Activated CD4-positive, alpha-beta T cell treated with anti-CD3 and anti-CD28 coated beads, Interleukin-2, amount 50 U/mL, for 4 hours (primary cell): ENCODE measurements around the gene ARHGEF28.

Source experiments
- DNase-seq, 2 experiments: peaks; one replicate each; pipeline ENCODE4 v3.0.0-alpha.2; 2020

The ARHGEF28 gene

DNA sequence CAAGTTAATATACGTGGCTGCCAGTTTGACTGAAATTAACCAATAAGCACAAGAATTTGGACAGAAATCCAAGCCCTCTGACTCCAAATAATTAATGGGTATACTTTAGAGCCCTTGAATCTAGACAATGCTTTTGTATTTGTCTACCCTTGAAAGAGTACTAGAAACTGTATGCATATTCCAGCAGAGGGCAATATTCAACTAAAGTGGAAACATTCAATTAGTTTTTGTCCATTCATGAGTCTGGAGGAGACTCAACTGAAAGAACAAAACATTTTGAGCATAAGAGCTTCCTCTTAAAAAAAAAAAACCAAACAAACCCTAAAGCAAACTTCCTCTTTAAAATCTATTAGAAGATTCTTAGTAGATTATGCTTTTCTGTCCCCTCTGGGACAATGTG, 157.8 kb downstream of the ARHGEF28 start:
- DNase-seq = no peak

DNA sequence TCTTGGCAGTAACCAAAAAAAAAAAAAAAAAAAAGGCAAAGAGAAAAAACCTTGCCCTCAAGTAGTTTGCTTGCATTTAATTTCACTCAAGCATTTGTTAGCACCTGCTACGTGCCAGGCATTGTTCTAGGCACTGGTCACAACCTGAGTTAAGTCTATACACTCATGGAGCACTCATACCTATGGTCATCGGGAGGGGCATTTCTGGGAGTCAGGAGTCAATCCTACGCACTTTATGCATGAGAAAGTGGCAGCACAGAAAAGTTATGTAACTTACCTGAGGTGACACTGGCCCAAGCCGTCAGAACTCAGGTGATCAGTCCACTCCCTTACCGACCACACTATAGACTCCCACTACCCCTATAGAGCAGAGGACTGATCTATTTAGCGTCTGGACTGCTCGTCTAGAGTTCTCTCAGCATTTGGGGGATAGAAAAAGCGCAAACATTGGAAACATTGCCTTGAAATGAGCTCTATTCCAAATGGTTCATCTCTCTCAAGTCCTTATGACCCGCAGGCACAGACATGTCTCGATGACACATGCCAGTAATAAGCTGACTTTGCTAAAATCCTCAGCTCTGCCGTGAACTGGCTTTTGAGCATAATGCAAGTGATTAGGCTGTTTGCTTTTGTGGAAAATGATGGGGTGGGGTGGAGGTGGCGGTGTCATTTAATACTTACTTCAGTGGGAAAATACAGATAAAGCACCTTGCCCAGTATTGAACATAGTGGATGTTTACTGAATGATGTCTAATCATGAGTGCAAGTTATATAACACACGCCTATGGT, 160.2 kb downstream of the ARHGEF28 start:
- DNase-seq = no peak

DNA sequence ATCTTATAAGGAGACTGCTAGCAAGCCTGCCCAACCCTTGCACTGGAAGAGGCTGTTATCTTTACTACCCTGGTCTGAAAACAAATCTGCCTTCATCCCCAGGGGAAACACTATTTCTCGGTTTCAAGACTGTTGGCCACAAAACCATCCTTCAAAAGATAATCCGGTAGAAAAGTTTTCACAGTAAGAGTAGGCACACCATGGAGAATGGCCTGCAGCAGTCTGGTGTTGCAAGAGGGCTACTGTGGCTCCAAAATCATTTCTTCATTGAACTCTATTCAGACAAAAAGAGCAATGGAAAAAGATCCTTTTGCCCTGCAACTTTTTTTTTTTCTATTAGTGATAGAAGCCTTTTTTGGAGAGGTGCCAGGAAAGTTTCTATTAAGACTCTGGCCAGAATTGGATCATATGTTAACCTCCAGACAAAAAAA, 163.9 kb downstream of the ARHGEF28 start:
- no peak for DNase-seq

DNA sequence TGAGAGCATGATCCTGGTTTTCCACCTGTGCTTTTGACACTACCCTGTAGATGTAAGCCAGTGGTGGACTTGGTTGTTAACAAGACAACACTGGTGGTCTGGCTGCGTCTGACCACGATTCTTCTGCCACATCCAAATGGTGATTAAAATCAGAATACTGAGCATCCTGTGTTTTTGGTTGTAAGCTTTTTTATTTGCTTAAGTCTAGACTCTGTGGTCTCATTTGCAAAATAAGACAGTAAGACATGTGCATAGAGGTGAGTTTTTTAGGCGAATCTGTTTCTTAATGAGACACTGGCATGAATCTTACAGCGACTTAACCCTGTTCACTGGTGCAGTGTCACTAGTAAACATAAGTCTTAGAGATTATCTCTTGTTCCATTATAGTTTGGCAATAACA, 165.4 kb downstream of the ARHGEF28 start:
- DNase-seq = no peak

DNA sequence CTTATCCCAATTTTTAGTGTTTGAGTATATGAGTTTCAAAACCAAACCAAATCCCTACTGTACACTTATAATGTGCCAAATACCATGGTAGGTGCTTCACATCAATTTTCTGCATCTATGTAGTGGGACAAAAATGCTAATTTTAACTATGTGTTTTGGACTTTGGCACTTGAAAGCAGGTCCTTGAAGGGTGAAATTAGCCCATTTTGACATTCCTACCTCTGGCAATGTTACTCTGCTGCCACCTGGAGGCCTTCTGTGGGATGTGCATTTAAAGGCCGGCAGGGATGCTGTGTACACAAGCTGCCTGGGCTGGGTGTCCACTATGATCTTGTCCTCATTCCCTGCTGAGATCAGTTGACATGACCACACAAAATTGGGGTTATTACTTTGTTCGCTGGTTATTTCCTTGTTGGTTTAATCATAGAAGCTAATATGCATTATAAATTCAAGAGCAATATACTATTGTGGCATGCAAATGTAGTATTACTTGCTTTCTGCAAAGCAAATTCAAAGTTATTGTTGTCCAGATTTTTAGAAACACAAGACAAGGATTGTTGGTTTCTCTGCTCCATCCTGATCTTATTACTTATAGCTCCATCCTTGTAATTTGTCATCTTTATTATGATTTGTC, 166.8 kb downstream of the ARHGEF28 start:
- peak; percentile 29 to 57 for DNase-seq

DNA sequence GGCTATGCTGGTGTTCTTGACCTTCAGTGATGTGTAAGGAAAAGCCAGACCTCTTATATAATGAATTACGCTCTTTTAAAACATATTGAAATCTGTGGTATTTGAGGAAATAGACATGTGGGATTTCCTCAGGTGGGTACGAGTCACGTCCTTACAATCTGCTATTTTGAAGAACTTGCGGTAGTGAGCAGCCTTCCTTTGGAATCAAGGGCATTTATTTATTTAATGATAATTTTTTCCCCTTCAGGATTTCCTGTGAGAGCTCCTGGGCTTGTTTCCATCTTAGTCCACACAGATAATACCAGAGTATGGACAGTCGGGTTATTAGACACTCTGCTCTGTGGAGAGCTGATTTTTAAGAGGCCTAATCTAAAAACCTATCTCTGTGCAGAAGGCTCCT, 167.9 kb downstream of the ARHGEF28 start:
- no peak for DNase-seq

DNA sequence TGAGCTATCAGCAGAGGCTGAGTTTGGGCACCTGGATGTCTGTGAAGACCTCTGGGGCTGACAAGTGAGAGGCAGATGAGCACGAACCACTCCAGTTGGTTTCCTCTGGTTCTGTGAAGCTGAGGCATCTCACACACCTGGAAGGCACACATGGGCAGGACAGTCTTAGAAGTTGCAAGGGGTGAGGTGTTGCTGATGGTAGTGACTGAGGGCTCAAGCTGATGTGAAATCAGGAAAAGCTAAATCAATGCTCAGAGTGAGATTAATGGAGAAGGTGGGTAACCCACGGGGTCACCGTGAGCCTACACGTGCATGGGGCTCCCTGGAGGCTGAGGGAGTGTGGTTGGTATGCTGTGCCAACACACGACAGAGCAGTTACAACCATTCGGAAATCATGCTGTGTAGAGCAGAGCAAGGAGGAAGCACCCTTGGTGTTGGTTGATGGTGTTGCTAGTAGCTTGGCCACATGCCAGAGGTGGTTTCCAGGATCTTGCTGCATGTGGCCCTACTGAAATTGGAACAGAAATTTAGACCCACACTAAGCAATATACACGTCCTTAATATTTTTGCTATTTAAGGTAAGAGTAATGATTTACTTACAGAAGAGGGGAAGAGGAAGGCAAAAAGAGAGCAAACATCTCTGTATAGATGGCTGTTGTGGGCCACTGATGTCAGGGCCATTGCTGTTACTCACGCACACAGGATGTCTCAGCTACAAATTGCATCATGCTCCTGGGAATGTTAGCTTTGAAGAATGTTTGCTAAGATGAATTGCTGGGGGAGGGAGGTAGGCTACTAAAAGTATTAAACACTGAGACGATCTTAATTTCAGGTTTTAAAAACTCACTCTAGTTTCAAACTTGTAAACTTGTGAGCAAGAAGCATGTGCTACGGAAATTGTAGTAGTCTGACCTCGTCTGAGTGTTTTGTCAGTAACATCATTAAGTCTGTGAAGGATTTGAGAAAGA, 170.5 kb downstream of the ARHGEF28 start:
- DNase-seq = no peak

DNA sequence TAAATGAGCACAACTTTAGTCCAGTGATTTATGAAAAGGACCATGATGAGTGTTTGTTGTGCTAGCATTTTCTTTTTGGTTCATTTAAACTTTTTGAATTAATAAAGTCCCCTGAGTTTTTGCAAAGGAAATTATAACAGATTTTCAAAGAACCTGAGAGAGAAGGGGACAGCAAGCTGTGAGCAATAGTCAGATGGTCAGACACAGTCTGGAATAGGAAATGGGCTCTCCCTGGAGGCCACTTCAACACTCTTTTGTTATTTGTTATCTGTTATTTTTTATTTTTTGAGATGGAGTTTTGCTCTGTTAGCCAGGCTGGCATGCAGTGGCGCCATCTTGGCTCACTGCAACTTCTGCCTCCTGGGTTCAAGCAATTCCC, 171.1 kb downstream of the ARHGEF28 start:
- DNase-seq = no peak

DNA sequence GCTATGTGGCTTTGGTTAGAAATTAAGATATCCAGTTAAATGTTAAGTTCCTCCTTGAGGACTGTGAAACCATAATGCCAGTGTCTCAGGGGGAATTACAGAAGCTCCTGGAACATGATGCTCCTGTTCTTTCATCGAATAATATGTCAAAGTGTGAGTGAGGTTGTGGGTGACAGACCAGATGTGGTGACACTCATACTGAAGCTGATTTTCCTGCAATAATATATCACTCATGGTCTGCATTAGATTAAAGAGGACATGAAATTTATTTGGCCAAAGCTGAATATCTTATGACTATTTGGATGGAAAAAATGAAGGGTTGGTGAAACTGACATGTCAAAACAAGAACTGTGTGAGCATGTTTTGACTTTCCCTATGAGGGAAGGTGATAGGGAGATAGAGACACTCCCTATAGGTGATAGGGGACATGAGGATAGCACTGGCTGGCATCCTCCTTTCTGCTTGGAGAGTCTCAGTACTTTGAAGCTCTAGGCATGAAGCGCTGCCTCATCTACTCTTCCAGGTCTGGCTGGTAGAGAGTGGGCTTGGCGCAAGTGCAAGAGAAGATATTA, 173.5 kb downstream of the ARHGEF28 start:
- no peak for DNase-seq

DNA sequence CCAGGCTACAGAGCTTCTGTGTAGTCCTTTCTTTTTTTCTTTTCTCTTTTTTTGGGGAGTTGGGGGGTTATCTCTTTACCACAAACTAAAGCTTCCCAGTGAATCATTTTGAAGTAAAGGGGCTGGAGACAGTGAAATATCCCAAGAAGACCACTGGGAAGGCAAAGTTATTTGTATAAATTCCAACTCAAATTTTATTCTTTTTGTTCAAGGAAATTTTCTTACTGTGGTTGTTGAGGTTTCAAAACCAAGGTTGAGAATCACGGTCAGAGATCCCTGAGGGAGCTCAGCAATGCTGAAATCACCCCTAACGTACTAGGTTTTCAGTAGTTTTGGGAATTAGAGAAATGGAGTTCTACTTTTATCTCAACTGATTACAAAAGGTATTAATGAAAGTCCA, 175.7 kb downstream of the ARHGEF28 start:
- no peak for DNase-seq

DNA sequence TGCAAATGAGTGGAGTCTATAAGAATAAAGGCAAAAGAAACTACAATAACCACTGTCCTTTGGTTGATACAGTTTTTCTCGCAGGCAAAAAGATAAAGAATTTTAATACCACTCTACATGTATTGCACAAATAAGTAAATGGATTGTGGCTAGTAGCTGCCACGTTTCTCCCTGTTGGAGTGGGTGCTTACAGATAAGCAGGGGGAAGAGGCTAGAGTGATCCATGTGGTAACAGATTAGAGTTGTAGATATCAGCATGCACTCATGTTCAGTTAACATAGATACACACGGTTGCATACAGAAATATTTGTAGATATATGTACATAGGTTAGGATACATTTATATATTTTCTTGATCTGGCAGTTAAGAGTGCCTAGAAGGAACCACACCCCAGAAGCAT, 179.5 kb downstream of the ARHGEF28 start:
- no peak for DNase-seq

DNA sequence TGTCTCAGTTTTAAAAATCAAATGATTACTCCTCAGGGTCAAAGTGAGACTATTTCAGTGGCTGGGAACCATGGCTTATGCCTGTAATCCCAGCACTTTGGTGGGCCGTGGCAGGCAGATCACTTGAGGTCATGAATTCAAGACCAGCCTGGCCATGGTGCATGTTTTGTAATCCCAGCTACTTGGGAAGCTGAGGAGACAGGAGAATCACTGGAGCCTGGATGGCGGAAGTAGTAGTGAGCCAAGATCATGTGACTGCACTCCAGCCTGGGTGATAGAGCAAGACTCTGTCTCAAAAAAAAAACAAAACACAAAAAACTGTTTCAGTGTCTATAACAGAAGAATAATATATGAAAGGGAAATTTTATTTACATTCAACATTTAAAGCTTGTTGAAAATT, 182.9 kb downstream of the ARHGEF28 start:
- no peak for DNase-seq

DNA sequence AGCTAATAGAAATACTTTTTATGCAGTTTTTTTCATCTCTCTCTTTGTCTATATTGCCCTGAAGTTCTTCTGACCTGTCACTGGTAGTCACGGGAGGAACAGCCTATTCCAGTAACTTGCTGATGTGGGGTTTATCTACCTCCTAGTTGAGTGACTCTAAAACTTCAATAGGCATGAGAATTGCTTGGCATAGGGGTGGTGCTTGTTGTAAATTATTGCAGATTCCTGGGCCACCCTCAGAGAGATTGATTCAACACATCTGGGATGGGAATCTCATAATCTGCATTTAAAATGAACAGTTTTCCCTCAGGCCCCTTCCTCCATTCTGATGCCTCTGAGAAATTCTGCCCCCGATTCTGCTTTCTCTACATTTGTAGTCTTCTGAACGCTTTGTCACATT, 184.4 kb downstream of the ARHGEF28 start:
- no peak for DNase-seq

DNA sequence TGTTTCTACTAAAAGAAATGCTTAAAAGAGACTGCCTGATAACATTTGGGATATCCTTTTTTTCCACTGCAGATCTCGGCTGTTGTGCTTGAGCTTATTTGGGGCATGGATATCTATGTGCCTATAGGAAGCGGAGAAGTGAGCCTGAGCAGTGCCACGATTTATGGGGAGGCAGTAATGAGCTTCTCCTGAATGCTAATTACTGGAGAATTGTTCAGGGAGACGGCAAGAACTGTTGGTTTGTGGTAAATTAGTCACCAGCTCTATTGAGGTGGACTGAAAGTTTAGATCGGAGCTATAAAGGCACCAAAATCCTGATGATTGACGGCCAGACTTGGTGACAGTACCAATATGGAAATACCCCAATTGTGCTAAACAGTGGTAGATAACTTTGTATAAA, 186.5 kb downstream of the ARHGEF28 start:
- DNase-seq = no peak

DNA sequence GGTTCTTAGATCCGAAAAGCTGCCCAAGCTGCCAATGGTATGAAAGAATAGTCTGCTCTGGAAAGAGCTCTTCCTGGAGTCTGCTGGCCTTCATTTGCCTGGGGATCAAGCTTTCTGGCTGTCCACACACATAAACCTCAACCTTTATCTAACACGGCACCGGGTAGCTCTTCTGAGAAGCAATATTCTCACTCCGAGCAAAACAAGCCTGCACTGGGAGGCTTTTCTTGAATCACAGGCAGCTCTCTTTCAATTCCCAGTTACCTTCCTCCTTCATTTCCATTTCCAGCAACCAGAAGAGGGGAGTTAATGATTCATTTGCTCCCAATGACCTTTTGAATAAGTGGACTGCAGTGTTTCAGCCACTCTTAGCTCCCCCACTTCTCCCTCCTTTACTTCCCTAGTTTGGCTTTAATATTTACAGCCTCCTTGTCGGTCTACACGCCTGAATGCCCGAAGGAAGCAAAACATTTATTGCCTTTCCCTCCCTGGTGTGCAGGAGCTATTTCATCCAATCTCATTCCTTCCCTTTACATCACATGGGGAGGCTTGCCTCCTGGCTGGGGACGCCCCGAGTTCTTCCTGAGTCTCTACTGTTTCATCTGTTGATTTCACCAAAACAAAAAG, 187.1 kb downstream of the ARHGEF28 start:
- no peak for DNase-seq

DNA sequence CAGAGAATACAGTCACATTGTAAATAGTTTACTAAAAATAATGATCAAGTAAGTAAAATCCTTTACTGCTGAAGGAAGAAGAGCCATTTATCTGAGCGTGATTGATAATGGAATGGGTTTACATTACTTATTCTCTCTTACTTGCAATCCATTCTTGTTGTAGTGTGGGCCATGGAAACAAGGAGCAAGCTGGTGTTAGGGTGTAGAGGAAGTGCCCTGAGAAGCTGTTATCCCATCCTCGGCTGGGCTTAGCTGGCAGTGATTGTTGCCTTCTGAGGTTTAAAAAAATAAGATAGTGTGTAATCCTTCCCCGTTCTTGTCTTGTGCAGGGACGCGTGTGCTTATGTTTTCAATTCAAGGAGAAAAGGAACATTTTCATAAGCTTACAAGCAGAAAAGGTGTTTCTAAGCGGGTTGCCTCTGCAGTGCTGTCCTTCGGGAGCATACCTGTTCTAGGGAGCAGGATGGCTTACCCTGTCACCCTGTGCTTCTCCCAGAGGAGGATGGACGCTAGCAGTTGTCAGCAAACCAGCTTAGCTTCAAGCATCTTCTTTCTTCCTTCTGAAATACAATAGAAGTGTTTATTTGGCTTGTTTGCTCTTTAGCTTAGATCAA, 188.3 kb downstream of the ARHGEF28 start:
- DNase-seq = no peak

DNA sequence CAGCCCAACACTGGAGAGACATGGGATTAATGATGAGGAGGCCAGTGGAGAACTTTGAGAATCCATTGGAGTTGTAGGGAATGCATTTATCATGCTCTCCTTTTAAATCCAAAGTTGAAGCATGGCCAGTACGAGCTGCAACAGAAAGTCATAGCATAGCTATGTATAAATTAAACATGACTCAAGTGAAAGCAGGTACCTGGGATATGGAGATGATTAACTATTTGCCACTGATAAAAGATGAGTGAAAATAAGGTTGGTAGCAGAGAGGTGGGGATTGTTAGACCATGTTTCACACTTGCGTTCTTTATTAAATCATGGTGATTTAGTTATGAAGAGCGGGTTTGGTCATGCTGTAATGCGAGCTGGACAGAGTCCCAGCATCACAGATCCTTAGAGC, 189.6 kb downstream of the ARHGEF28 start:
- DNase-seq = no peak

DNA sequence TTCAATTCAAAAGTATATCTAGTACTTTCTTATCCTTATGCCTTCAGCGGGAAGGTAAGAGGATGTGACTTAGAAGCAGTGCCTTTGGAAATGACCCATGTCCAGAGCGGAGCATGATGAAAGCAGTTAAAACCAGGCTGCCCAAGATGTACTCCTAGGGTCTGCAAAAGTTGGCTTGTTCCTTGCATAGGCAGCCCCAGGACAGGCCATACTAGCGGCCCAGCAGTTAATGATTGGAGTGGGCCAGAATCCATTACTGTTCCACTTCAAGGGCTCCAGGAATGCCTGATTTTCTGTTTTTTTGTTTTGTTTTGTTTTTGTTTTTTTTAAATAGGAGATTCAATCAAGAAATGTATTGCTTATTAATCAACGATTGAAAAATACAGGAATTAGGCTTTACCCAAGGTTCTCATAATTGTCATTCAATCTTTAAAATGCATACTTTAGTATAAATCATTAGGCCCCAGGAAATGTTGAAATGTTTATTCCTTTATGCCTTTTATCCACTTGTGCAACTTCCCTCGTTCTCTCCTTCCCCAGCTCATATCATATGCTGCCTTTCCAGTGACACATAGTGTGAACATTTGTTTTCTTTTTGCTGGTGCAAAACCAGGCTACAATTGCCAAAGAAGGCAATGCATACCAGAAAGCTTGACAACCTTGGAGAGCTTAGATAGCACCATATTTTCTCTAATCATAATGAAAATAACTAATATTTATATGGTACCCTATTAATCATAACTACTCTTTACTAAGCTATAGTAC, 190.8 kb downstream of the ARHGEF28 start:
- no peak for DNase-seq

DNA sequence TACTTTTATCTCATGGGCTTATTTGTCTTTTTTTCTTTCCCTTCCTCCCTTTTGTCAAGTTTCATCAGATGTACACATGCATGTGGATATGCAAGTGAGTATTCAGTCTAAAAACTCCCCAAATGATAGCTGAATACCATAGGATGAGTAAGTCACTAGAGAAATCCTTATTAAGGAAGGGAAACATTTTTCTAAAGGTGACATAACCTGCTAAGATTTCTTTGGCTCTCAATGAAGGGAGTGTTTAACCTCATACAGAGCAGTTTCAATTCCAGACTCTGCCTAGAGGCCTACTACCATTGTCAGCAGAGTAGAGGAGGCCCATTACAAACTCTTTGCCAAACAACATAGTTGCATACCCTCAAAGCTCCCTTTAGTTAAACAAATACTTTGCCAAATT, 192.4 kb downstream of the ARHGEF28 start:
- DNase-seq = no peak

DNA sequence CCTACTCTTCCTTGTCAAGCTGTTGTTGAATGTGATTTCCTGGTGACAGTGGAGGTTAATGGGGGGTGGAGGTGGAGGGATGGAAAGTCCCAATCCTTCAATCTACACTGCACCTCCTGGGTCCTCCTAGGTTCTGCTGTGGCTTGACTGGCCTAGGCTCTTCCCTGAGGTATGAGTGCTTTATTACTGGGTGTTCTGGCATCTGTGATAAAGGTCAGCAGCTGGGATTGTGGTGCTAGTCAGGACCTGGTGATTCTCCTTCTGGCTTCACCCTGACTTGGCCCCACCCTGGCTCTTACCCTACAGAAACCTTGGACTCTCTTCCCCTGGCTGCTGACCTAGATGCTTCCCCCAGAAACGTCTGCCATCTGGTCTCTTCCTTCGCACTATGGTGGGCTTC, 194.3 kb downstream of the ARHGEF28 start:
- no peak for DNase-seq

DNA sequence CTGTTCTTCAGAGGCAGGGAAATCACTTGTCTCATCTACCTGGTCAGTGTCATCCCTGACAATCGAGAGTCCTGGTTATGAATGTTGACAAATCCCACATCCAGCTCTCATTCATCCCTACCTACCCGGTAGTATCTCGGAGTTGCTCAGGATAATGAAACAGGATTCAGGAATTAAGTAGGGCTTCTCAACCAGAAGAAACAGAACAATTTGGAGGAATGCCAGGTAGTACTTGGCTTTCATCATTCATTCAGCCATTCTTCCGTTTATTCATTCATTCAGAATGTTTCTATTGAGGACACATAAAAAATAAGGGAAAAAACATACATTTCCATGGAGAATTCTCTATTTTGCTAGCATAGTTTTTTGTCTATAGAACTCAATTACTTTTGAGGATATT, 195.0 kb downstream of the ARHGEF28 start:
- no peak for DNase-seq
